A549 treated with ZK216348 at 1 μM for 4 hours (cell line): ENCODE results near the gene FAM20C. TPM values are rescaled to one million over a fixed set of nuclear protein-coding genes. Genes with fewer than 3 reads are reported as not detected.

ENCODE experiments used
- total RNA-seq: library from RNA; stranded (reverse); fragments of 200-300 nt; extraction: Qiagen RNA extraction; gene quantifications from 5 replicates; pipeline ENCODE4 v1.2.3, GENCODE V29; 2022; ENCODE audit warnings: low read depth

The FAM20C gene
- total RNA-seq, result 29.5 to 48.7 TPM (median 45.5 TPM) in 5 replicates

DNA sequence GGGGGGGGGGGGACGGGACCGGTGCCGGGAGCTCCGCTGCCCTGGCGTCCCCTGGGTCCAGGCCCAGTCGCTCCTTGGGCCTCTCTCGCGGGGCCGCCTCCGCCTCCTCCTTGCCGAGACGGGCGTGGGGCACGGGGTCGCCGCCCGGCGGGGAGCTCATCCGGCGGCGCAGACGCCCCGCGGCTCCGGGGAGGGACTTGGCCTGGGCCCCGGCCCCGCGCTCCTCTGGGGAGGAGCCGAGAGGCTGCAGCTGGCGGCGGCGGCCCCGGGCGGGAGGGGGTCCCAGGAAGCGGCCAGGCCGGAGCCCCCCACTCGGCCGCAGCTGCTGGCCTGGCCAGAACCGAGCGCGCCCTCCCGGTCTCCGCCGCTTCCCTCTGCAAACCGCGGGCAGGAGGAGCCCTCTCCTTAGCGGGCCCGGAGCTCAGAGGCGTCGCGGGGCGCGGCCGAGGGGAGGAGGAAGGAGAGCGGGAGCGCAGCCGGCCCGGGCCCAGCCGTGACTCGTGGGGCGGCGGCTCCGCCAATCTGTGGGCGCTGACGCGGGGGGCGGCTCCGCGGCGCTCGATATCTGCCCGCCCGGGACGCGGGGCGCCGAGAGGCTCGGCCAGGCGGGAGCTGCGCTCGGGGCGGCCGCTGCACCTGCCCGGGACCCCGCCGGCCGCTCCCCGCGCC lies at the start of gene FAM20C:
TSS of gene FAM20C (plus strand) at position 591 of the 669 bp plus-strand sequence. CDS start 629 bp downstream, outside the sequence.

DNA sequence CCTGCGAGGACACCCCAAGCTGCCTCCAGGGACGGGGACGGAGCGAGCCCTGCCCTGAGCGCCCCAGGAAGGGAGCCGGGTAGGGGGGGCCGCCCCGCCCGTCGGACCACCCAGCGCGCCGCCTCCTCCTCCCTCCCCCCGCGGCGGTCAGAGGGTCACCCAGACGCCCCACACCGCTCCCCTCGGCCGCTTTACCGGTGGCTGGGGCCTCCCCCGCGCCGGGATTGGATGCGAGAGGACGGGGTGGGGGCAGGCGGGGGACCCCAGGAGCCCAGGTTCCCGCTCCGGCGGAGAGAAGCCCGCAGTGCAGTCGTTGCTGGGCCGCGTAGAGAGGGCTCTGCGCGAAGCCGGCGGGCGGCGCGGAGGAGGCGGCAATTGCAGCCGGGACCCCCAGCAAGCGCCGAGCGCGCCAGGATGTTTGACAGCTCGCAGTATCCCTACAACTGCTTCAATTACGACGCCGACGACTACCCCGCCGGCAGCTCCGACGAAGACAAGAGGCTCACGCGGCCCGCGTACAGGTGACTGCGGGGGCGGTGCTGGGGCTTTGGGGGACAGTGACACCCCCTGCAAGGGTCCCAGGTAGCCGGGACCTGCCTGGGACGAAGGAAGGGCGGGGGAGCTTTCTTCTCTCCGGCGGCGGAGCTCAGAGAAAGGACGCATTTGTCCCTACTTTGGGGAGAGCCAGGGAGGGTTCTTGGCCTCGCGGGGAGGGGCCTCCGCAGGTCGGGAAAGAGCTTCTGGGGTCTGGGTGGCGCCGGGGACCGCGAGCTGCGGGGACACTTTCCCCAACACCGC lies 97.6 kb downstream of the FAM20C start, which contains the start of gene FOXL3:
TSS of gene FOXL3 (plus strand) at position 415 of the 798 bp plus-strand sequence. CDS start at position 415, 0 bp downstream.

Other genes with a start within 250 kb of the FAM20C start
- gene FOXL3, start 97.6 kb downstream of the FAM20C start, total RNA-seq, result not detected in 5 replicates